Psoas muscle (tissue), 8 donors: ENCODE data around the gene LRRC23. TPM values are rescaled to one million over a fixed set of nuclear protein-coding genes. Genes with fewer than 3 reads are reported as not detected.

Experiments
- ATAC-seq, 4 donors: fragments of 200-7000 bp; cut with Tn5 transposase; one replicate each; pipeline ENCODE4 v1.9.1; 2020; ENCODE audit warnings: moderate library complexity in 3 of 4, mild to moderate bottlenecking in 2 of 4
- DNase-seq, 2 donors: peaks; one replicate each; pipeline ENCODE4 v3.0.0-alpha.2; 2020
- H3K27ac ChIP-seq: fragments of 200-600 bp; one replicate; pipeline ENCODE4 v1.8.0; 2022
- H3K27me3 ChIP-seq, 3 donors: fragments of 200-600 bp in 1 of 3; one replicate each; pipeline versions ENCODE4 v1.6.1 to v1.8.0; 2013 to 2022; ENCODE audit warnings: low read length in 2 of 3, mild to moderate bottlenecking in 2 of 3, moderate library complexity in 1 of 3; ENCODE audit not compliant: insufficient read depth in 3 of 3
- H3K36me3 ChIP-seq, 2 donors: fragments of 200-600 bp in 1 of 2; one replicate each; pipeline versions ENCODE4 v1.6.1 to v1.8.0; 2013 to 2022; ENCODE audit warnings: low read depth in 1 of 2, mild to moderate bottlenecking in 1 of 2, moderate library complexity in 1 of 2; ENCODE audit not compliant: insufficient read depth in 1 of 2
- H3K4me1 ChIP-seq: fragments of 200-600 bp; one replicate; pipeline ENCODE4 v1.8.0; 2022
- H3K4me3 ChIP-seq: fragments of 200-600 bp; one replicate; pipeline ENCODE4 v1.8.0; 2022; ENCODE audit warnings: mild to moderate bottlenecking
- H3K9me3 ChIP-seq: fragments of 200-600 bp; one replicate; pipeline ENCODE4 v1.8.0; 2022
- CTCF ChIP-seq: fragments of 200-600 bp; IDR thresholded peaks from one replicate; pipeline ENCODE4 v1.8.0; 2022; ENCODE audit warnings: antibody characterized with exemption
- WGBS, 3 donors: extraction: QIAGEN DNeasy Blood & Tissue Kit; methylation state at CpG; one replicate each; pipeline versions ENCODE4 v1.1.6 to v1.1.7; 2013; 5-methylcytosine and 5-hydroxymethylcytosine counted together
- intact Hi-C, 2 donors: fragments of 100-400 bp; cut with DNase I; formaldehyde crosslinking; loops; one replicate each; pipeline versions ENCODE4 v1.11.0 to v1.14.2; 2022
- polyA plus RNA-seq, 3 donors: library from polyadenylated mRNA; stranded (reverse); fragments of 200-250 nt; gene quantifications; one replicate each; pipeline ENCODE4 v1.2.3, GENCODE V29; 2013
- total RNA-seq, 4 donors: library from RNA; stranded (reverse); fragmentation: NEBNext Ultra II Directional in 2 of 4; extraction: Animal tissue kit (Norgen Biotek cat#: 25700) in 2 of 4; gene quantifications; one replicate each; pipeline versions ENCODE4 v1.2.1 to v1.2.4, GENCODE V29; 2021 to 2023
- donor health status: healthy with polysubstance abuse.
- donor health status: DM: no; HTN: no; CAD: no; lungs with moderate emphysema.
- donor health status: Bipolar disorder and iron deficiency.
- donor health status: healthy.
- donor health status: DM: yes; HTN: yes; CAD: no.
- donor health status: DM: no; HTN: no; CAD: no.
- donor health status: DM: no; HTN: no; CAD: no.
- donor health status: DM: yes; HTN: yes; CAD: no.

Gene LRRC23
- total and polyA plus RNA-seq, 7 donors: 9.5 to 29.0 (median 13.1) TPM

- TF ChIP-seq CTCF: no peak
- intact Hi-C loops: loop anchor here in 1 of 2 donors (5.0 kb wide), 1 partner anchor 81 kb away; no protein-coding TSS in a partner anchor
- Histone ChIP-seq H3K27ac (no peak within 1 kb of the TSS), H3K9me3 (no peaks in the 10 kb centered on the region), H3K36me3 (peaks cover 0 to 12% of the 10 kb centered on the region in 2 donors), H3K4me1 (peaks cover 4% of the 10 kb centered on the region), H3K27me3 (no peaks in the 10 kb centered on the region), H3K4me3 (peak within 1 kb of the TSS; percentile 50)
- DNase-seq (peak in 1 of 2 donors; percentile 81), ATAC-seq (peak in 1 of 4 donors; percentile 18)
- 77 to 78% (median 77%) methylated on average over 25 of the region's 25 CpGs for WGBS, 3 donors
These were observed 46.4 kb downstream of the LRRC23 start, which contains the start of gene PTPN6 for GRCh38 chr12:6950811-6951540. PTPN6 (plus strand) TSS chr12:6951356; CDS start chr12:6951513, 157 bp downstream.

GRCh38 chr12:6951551-6952120 is 47.0 kb downstream of the LRRC23 start:
- H3K4me3 ChIP-seq: peak overlapping the region; percentile 50
- peak in 1 of 2 donors; percentile 53 for DNase-seq
- no peak for TF ChIP-seq CTCF
- intact Hi-C loops: loop anchor here in 1 of 2 donors (5.0 kb wide), 1 partner anchor 81 kb away; no protein-coding TSS in a partner anchor
- H3K27me3 ChIP-seq: no peaks in the 10 kb centered on the region
- H3K9me3 ChIP-seq: no peaks in the 10 kb centered on the region
- no peak for ATAC-seq
- H3K4me1 ChIP-seq: no peaks in the 10 kb centered on the region
- peaks cover 0 to 5% of the 10 kb centered on the region in 2 donors for H3K36me3 ChIP-seq
- H3K27ac ChIP-seq: no peak overlapping the region
- WGBS, 3 donors: 87 to 93% (median 87%) methylated on average over 20 of the region's 20 CpGs

GRCh38 chr12:6952121-6952862 is 47.7 kb downstream of the LRRC23 start:
- ATAC-seq (no peak), DNase-seq (peak in 1 of 2 donors; percentile 44)
- no peak overlapping the region for H3K27ac ChIP-seq
- peak overlapping the region; percentile 50 for H3K4me3 ChIP-seq
- H3K4me1 ChIP-seq: no peaks in the 10 kb centered on the region
- WGBS, 3 donors: 60 to 75% (median 70%) methylated on average over 22 of the region's 22 CpGs
- peaks cover 0 to under 1% of the 10 kb centered on the region in 2 donors for H3K36me3 ChIP-seq
- no peak for TF ChIP-seq CTCF
- no peaks in the 10 kb centered on the region for H3K27me3 ChIP-seq
- H3K9me3 ChIP-seq: no peaks in the 10 kb centered on the region
- intact Hi-C loops: loop anchor here in 1 of 2 donors (5.0 kb wide), 1 partner anchor 80 kb away; no protein-coding TSS in a partner anchor

- intact Hi-C loops: loop anchor here in 1 of 2 donors (5.0 kb wide), 1 partner anchor 79 kb away; no protein-coding TSS in a partner anchor
- H3K4me3 ChIP-seq: peak overlapping the region; percentile 50
- WGBS, 3 donors: 85 to 89% (median 85%) methylated on average over 15 of the region's 15 CpGs
- TF ChIP-seq CTCF: no peak
- ATAC-seq (no peak), DNase-seq (no peak)
- no peaks in the 10 kb centered on the region for H3K4me1 ChIP-seq
- H3K27ac ChIP-seq: no peak overlapping the region
- H3K27me3 ChIP-seq: no peaks in the 10 kb centered on the region
- no peaks in the 10 kb centered on the region for H3K9me3 ChIP-seq
- H3K36me3 ChIP-seq: no peaks in the 10 kb centered on the region
These were observed 48.3 kb downstream of the LRRC23 start for GRCh38 chr12:6952863-6953441.
